ENCODE results near the gene TECPR1. TPM values are rescaled to one million over a fixed set of nuclear protein-coding genes. Genes with fewer than 3 reads are reported as not detected.

The TECPR1 gene
- total RNA-seq, 1 experiment from 2014 or later, result 21.5 TPM

GRCh38 chr7:98265841-98266271 is 13.8 kb upstream of the TECPR1 start:
- POLR2A ChIA-PET, result interaction anchor here (0.6 to 0.7 kb wide), 3 partner anchors 115 to 420 kb away, joined by 3 to 4 read pairs (median 3); no protein-coding TSS in a partner anchor
- TF ChIP-seq ZNF263 (CRISPR knock-in tag; IDR thresholded peaks at IDR 0.05; ENCODE audit: low read depth) (no peak), NR1H2 (CRISPR knock-in tag; IDR thresholded peaks at IDR 0.05) (no peak), MYBL2 (CRISPR knock-in tag; IDR thresholded peaks at IDR 0.05) (no peak), PRRX2 (CRISPR knock-in tag; IDR thresholded peaks at IDR 0.05) (no peak), TEAD1 (CRISPR knock-in tag; IDR thresholded peaks at IDR 0.05) (no peak), RELA (CRISPR knock-in tag; IDR thresholded peaks at IDR 0.05; ENCODE audit: borderline replicate concordance) (no peak), AR (CRISPR knock-in tag; IDR thresholded peaks at IDR 0.05) (no peak), GRHL2 (CRISPR knock-in tag; IDR thresholded peaks at IDR 0.05; ENCODE audit: insufficient replicate concordance, severe bottlenecking) (no peak), TCF7 (CRISPR knock-in tag; IDR thresholded peaks at IDR 0.05; ENCODE audit: low read depth) (no peak), CBFB (CRISPR knock-in tag; IDR thresholded peaks at IDR 0.05; ENCODE audit: low read depth) (no peak), ARID4B (CRISPR knock-in tag; IDR thresholded peaks at IDR 0.05; ENCODE audit: borderline replicate concordance) (no peak), ELF4 (CRISPR knock-in tag; IDR thresholded peaks at IDR 0.05; ENCODE audit: low read depth) (no peak), SMAD4 (CRISPR knock-in tag; IDR thresholded peaks at IDR 0.05) (no peak)
- TF ChIP-seq, protein P1, sequence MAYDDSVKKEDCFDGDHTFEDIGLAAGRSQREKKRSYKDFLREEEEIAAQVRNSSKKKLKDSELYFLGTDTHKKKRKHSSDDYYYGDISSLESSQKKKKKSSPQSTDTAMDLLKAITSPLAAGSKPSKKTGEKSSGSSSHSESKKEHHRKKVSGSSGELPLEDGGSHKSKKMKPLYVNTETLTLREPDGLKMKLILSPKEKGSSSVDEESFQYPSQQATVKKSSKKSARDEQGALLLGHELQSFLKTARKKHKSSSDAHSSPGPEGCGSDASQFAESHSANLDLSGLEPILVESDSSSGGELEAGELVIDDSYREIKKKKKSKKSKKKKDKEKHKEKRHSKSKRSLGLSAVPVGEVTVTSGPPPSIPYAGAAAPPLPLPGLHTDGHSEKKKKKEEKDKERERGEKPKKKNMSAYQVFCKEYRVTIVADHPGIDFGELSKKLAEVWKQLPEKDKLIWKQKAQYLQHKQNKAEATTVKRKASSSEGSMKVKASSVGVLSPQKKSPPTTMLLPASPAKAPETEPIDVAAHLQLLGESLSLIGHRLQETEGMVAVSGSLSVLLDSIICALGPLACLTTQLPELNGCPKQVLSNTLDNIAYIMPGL (CRISPR knock-in tag; IDR thresholded peaks at IDR 0.05), result no peak
- CTCF ChIA-PET, result interaction anchor here (0.6 to 0.9 kb wide), 2 partner anchors 11 to 12 kb away, joined by 3 read pairs; no protein-coding TSS in a partner anchor
- Mint-ChIP-seq H3K4me3 (no peak overlapping the region), H3K27ac (peak overlapping the region; percentile 94; the same call in 1 of the 2 replicates), H3K27me3 (ENCODE audit: low read depth) (no peaks in the 10 kb centered on the region), H3K36me3 (peaks cover 4% of the 10 kb centered on the region; the same call in 1 of the 2 replicates), H3K9me3 (peaks cover 7% of the 10 kb centered on the region), H3K4me1 (peaks cover 2% of the 10 kb centered on the region; the same call in 1 of the 2 replicates)
- no peak; the same call in 1 of the 2 replicates for ATAC-seq
- no peak for DNase-seq (ENCODE audit: low spot score)

DNA sequence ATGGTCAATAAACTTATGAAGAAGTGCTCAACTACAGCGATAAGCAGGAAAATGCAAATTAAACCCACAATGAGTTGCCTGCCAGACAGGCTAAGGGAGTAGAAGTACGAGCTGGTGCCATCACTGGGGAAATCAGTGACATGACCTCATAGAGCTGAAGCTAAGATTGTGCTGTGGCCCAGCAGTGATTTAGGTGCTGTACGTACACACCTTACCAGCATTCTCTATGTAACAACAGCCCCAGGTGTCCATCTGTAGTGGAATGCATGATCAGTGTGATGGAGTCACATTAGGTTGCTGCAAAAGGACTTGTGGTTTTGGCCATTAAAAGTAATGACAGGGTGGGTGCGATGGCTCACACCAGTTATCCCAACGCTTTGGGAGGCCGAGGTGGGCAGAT is 5.7 kb upstream of the TECPR1 start:
- Mint-ChIP-seq H3K27me3 (ENCODE audit: low read depth) (no peaks in the 10 kb centered on the region), H3K4me1 (peaks cover 5% of the 10 kb centered on the region), H3K9me3 (peaks cover 7% of the 10 kb centered on the region), H3K36me3 (peaks cover 4% of the 10 kb centered on the region; the same call in 1 of the 2 replicates), H3K4me3 (no peak overlapping the region), H3K27ac (no peak overlapping the region)
- ChIA-PET POLR2A (interaction anchor here (0.7 kb wide), 1 partner anchor 147 kb away, joined by 6 read pairs; no protein-coding TSS in a partner anchor), CTCF (no interaction called here)
- ATAC-seq, result no peak
- no peak for DNase-seq (ENCODE audit: low spot score)
- no peak for TF ChIP-seq SMAD4 (CRISPR knock-in tag; IDR thresholded peaks at IDR 0.05)
- no peak for TF ChIP-seq SOX15 (CRISPR knock-in tag; IDR thresholded peaks at IDR 0.05)
- no peak for TF ChIP-seq ZBTB21 (CRISPR knock-in tag; IDR thresholded peaks at IDR 0.05; ENCODE audit: borderline replicate concordance)
- TF ChIP-seq, protein P2, sequence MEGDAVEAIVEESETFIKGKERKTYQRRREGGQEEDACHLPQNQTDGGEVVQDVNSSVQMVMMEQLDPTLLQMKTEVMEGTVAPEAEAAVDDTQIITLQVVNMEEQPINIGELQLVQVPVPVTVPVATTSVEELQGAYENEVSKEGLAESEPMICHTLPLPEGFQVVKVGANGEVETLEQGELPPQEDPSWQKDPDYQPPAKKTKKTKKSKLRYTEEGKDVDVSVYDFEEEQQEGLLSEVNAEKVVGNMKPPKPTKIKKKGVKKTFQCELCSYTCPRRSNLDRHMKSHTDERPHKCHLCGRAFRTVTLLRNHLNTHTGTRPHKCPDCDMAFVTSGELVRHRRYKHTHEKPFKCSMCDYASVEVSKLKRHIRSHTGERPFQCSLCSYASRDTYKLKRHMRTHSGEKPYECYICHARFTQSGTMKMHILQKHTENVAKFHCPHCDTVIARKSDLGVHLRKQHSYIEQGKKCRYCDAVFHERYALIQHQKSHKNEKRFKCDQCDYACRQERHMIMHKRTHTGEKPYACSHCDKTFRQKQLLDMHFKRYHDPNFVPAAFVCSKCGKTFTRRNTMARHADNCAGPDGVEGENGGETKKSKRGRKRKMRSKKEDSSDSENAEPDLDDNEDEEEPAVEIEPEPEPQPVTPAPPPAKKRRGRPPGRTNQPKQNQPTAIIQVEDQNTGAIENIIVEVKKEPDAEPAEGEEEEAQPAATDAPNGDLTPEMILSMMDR (IDR thresholded peaks at IDR 0.05), result no peak
- no peak for TF ChIP-seq ESRRA (CRISPR knock-in tag; IDR thresholded peaks at IDR 0.05; ENCODE audit: borderline replicate concordance)
- no peak for TF ChIP-seq GABPB1 (CRISPR knock-in tag; IDR thresholded peaks at IDR 0.05)
- TF ChIP-seq, protein P3, sequence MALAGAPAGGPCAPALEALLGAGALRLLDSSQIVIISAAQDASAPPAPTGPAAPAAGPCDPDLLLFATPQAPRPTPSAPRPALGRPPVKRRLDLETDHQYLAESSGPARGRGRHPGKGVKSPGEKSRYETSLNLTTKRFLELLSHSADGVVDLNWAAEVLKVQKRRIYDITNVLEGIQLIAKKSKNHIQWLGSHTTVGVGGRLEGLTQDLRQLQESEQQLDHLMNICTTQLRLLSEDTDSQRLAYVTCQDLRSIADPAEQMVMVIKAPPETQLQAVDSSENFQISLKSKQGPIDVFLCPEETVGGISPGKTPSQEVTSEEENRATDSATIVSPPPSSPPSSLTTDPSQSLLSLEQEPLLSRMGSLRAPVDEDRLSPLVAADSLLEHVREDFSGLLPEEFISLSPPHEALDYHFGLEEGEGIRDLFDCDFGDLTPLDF (CRISPR knock-in tag; IDR thresholded peaks at IDR 0.05), result no peak
- no peak for TF ChIP-seq ERG (CRISPR knock-in tag; IDR thresholded peaks at IDR 0.05)
- TF ChIP-seq NR3C1 (CRISPR knock-in tag; conservative IDR thresholded peaks at IDR 0.05; ENCODE audit: low read depth), result no peak
